ENCODE data around the gene IMPDH2. TPM values are rescaled to one million over a fixed set of nuclear protein-coding genes. Genes with fewer than 3 reads are reported as not detected.

The IMPDH2 gene
- total RNA-seq, 1 donor from 2014 or later = 206 TPM

- TF ChIP-seq CTCF (IDR thresholded peaks at IDR 0.05; ENCODE audit: unreplicated experiment) = peak; percentile 23
- peaks cover 38% of the 10 kb centered on the region for H3K27me3 Mint-ChIP-seq
- H3K36me3 Mint-ChIP-seq (ENCODE audit: insufficient read depth) = peaks cover 17% of the 10 kb centered on the region
- peaks cover 25% of the 10 kb centered on the region for H3K4me1 Mint-ChIP-seq (ENCODE audit: low read depth)
- no peak for DNase-seq (ENCODE audit: low spot score, unreplicated experiment)
- no peaks in the 10 kb centered on the region for H3K9me3 Mint-ChIP-seq (ENCODE audit: low read depth)
- H3K27ac Mint-ChIP-seq = no peak overlapping the region
- no peak overlapping the region for H3K4me3 Mint-ChIP-seq (ENCODE audit: low read depth)
These were observed 32.0 kb downstream of the IMPDH2 start for GRCh38 chr3:48997102-48997635.

- no peak for TF ChIP-seq CTCF (IDR thresholded peaks at IDR 0.05; ENCODE audit: unreplicated experiment)
- H3K27ac Mint-ChIP-seq = no peak overlapping the region
- H3K9me3 Mint-ChIP-seq (ENCODE audit: low read depth) = no peaks in the 10 kb centered on the region
- DNase-seq (ENCODE audit: low spot score, unreplicated experiment) = no peak
- no peak overlapping the region for H3K4me3 Mint-ChIP-seq (ENCODE audit: low read depth)
- H3K27me3 Mint-ChIP-seq = peaks cover 37% of the 10 kb centered on the region
- H3K36me3 Mint-ChIP-seq (ENCODE audit: insufficient read depth) = peaks cover 17% of the 10 kb centered on the region
- H3K4me1 Mint-ChIP-seq (ENCODE audit: low read depth) = peaks cover 29% of the 10 kb centered on the region
These were observed 32.6 kb downstream of the IMPDH2 start for GRCh38 chr3:48996640-48997039.

- Mint-ChIP-seq H3K4me1 (ENCODE audit: low read depth) (peaks cover 22% of the 10 kb centered on the region), H3K27me3 (peaks cover 29% of the 10 kb centered on the region), H3K36me3 (ENCODE audit: insufficient read depth) (peaks cover 15% of the 10 kb centered on the region), H3K9me3 (ENCODE audit: low read depth) (no peaks in the 10 kb centered on the region), H3K4me3 (ENCODE audit: low read depth) (no peak overlapping the region), H3K27ac (no peak overlapping the region)
- DNase-seq (ENCODE audit: low spot score, unreplicated experiment) = no peak
- no peak for TF ChIP-seq CTCF (IDR thresholded peaks at IDR 0.05; ENCODE audit: unreplicated experiment)
These were observed 35.4 kb downstream of the IMPDH2 start for GRCh38 chr3:48993834-48994233.

- DNase-seq (ENCODE audit: low spot score, unreplicated experiment) = no peak
- H3K36me3 Mint-ChIP-seq (ENCODE audit: insufficient read depth) = peaks cover 17% of the 10 kb centered on the region
- H3K27ac Mint-ChIP-seq = no peak overlapping the region
- peaks cover 20% of the 10 kb centered on the region for H3K4me1 Mint-ChIP-seq (ENCODE audit: low read depth)
- TF ChIP-seq CTCF (IDR thresholded peaks at IDR 0.05; ENCODE audit: unreplicated experiment) = no peak
- H3K9me3 Mint-ChIP-seq (ENCODE audit: low read depth) = no peaks in the 10 kb centered on the region
- peaks cover 25% of the 10 kb centered on the region for H3K27me3 Mint-ChIP-seq
- peak overlapping the region; percentile 53 for H3K4me3 Mint-ChIP-seq (ENCODE audit: low read depth)
These were observed 37.2 kb downstream of the IMPDH2 start for GRCh38 chr3:48991851-48992545.

GRCh38 chr3:48990636-48991469, 38.3 kb downstream of the IMPDH2 start:
- TF ChIP-seq CTCF (IDR thresholded peaks at IDR 0.05; ENCODE audit: unreplicated experiment) = no peak
- Mint-ChIP-seq H3K27ac (peak overlapping the region; percentile 96), H3K27me3 (peaks cover 25% of the 10 kb centered on the region), H3K36me3 (ENCODE audit: insufficient read depth) (peaks cover 17% of the 10 kb centered on the region), H3K9me3 (ENCODE audit: low read depth) (no peaks in the 10 kb centered on the region), H3K4me1 (ENCODE audit: low read depth) (peaks cover 20% of the 10 kb centered on the region), H3K4me3 (ENCODE audit: low read depth) (peak overlapping the region; percentile 89)
- no peak for DNase-seq (ENCODE audit: low spot score, unreplicated experiment)
